Thoracic aorta (tissue), 2 donors: Measurements from ENCODE around the gene RNF26. TPM values are rescaled to one million over a fixed set of nuclear protein-coding genes. Genes with fewer than 3 reads are reported as not detected.

Experiments
- ATAC-seq: fragments of 150-250 bp; one replicate; pipeline ENCODE4 v1.8.0; 2017; ENCODE audit warnings: low read depth; ENCODE audit not compliant: insufficient number of reproducible peaks, low FRiP score
- DNase-seq: peaks from one replicate; pipeline ENCODE4 v3.0.0-alpha.2; 2020; ENCODE audit warnings: low spot score
- H3K27ac ChIP-seq, 2 donors: fragments of 200-600 bp; sonication (generic); 1 replicate in 1 of 2; 2 replicates in 1 of 2; pipeline ENCODE4 v1.5.1; 2016; ENCODE audit warnings: mild to moderate bottlenecking in 2 of 2, moderate library complexity in 2 of 2
- H3K27me3 ChIP-seq: fragments of 200-600 bp; sonication (generic); replicated peaks from 2 replicates; pipeline ENCODE4 v1.6.0; 2016; ENCODE audit warnings: mild to moderate bottlenecking; ENCODE audit not compliant: insufficient read depth
- H3K36me3 ChIP-seq: fragments of 200-600 bp; sonication (generic); one replicate; pipeline ENCODE4 v1.5.1; 2016
- H3K4me1 ChIP-seq, 2 donors: fragments of 200-600 bp; sonication (generic); 1 replicate in 1 of 2; 2 replicates in 1 of 2; pipeline versions ENCODE4 v1.5.1 to v1.6.0; 2016; ENCODE audit warnings: low read depth in 2 of 2, mild to moderate bottlenecking in 1 of 2; ENCODE audit not compliant: control insufficient read depth in 1 of 2
- H3K4me3 ChIP-seq: fragments of 200-600 bp; sonication (generic); 2 replicates; pipeline ENCODE4 v1.5.1; 2016; ENCODE audit warnings: mild to moderate bottlenecking
- H3K9me3 ChIP-seq: fragments of 200-600 bp; sonication (generic); 2 replicates; pipeline ENCODE4 v1.5.1; 2016
- total RNA-seq, 2 donors: library from RNA; depleted of rRNA; stranded (reverse); fragments of >200 nt; gene quantifications; one replicate each; pipeline versions ENCODE4 v1.1.0 to v1.2.3, GENCODE V29; 2016
- TF ChIP-seq, protein P1 (sequence below): fragments of 200-600 bp; sonication (generic); IDR thresholded peaks from one replicate; pipeline ENCODE4 v1.5.1; 2019; ENCODE audit warnings: antibody characterized with exemption

The RNF26 gene
- total RNA-seq, 2 donors from 2014 or later = 11.0 to 12.1 TPM

DNA sequence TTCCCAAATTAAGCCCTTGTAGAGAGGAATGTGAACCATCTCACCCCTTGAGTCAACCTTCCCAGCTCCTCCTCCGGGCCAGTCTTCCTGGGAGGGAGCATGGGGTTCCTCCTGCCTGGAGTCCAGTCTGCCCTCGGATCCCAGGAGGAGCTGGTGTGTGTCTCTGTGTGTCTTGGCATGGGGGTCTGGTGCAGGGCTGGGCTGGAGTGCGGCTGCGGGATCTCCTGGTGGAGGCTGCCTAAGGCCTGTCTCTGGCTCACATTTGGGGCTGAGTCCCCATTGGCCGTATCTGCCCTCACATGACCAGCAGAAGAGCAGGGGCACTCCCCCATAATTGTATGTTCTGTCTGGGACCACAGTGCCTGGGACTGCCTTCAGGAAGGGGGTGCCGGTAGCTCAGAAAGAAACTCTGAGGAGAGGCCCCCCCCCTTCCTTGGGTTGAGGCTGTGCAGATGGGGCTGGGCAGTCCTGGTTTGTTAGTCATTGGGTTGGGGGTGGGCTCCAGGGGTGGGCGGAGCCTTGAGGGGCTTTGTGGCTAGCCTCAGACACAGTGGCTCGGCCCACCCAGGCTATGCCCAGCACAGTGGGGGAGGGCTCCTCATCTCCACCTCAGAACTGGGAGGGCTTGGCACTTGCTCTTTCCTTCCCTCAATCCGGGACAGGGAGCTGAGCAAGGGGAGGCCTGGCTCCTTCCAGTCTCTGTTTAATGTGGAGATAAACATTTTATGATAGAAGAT is 3.4 kb downstream of the RNF26 start:
- ATAC-seq (no peak), DNase-seq (no peak)
- H3K27ac ChIP-seq = no peak overlapping the region
- TF ChIP-seq, protein P1, sequence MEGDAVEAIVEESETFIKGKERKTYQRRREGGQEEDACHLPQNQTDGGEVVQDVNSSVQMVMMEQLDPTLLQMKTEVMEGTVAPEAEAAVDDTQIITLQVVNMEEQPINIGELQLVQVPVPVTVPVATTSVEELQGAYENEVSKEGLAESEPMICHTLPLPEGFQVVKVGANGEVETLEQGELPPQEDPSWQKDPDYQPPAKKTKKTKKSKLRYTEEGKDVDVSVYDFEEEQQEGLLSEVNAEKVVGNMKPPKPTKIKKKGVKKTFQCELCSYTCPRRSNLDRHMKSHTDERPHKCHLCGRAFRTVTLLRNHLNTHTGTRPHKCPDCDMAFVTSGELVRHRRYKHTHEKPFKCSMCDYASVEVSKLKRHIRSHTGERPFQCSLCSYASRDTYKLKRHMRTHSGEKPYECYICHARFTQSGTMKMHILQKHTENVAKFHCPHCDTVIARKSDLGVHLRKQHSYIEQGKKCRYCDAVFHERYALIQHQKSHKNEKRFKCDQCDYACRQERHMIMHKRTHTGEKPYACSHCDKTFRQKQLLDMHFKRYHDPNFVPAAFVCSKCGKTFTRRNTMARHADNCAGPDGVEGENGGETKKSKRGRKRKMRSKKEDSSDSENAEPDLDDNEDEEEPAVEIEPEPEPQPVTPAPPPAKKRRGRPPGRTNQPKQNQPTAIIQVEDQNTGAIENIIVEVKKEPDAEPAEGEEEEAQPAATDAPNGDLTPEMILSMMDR = no peak
- peaks cover 22 to 59% of the 10 kb centered on the region in 2 donors for H3K4me1 ChIP-seq
- H3K4me3 ChIP-seq = peak overlapping the region; percentile 91
- no peaks in the 10 kb centered on the region for H3K36me3 ChIP-seq
- H3K27me3 ChIP-seq = no peaks in the 10 kb centered on the region
- H3K9me3 ChIP-seq = no peaks in the 10 kb centered on the region

DNA sequence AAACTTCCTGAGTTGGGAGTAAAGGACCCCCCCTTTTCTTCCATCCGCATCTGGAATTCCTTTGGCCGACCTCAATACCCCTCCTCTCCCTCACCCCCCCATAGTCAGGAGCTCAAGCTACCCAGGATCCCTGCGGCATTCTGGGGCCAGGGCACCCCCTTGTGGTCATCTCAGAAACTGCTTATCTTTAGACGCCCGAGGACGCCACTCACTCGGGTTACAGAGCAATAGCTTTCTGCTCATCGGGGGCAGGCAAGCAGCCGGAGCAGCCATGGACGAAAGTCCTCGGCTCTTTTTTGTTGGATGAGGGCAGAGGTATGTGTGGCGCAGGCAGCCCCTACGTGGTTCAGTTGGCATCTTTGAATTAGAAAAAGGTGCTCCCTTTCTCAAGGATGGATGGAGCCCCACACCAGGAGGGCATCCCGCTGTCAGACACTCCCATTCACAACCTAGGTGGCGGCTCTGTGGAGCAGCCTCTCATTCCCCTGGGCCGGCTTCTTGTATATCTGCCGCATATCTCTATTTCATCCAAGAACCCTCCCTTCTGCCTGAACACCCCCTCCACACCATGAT is 4.1 kb downstream of the RNF26 start:
- H3K4me1 ChIP-seq = peaks cover 22 to 59% of the 10 kb centered on the region in 2 donors
- H3K4me3 ChIP-seq = peak overlapping the region; percentile 91
- no peaks in the 10 kb centered on the region for H3K9me3 ChIP-seq
- no peak for ATAC-seq
- TF ChIP-seq, protein P1 = peak; percentile 84
- no peaks in the 10 kb centered on the region for H3K27me3 ChIP-seq
- DNase-seq = no peak
- peak overlapping the region in 1 of 2 donors; percentile 95 for H3K27ac ChIP-seq
- no peaks in the 10 kb centered on the region for H3K36me3 ChIP-seq

DNA sequence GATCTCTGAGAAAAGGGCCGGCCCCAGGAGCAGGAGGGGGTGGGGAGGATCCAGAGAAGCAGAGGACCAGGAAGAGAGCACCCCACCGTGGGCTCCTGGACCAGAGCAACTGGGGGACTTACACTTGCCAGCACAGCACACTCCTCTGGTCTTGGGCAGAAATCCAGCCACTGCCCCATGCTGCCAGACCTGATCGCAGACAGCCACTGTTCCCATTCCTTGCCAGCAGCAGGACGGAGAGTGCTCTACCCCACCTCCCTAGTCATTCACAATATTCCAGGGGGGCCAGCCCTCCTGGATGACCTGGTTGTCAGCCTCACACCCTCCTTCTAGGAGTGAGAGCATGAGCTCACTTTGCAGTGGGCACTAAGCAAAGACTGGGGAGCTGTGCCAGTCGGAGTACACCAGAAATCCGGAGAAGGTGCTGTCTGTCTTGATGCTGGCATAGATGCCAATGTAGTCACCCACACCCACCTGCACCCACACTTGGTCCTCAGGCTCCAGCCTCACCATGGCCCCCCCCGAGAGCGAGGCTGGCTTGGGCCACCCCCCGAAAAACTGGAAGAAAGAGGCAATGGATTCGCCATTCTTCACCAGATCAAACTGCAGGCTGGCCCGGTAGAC is 4.8 kb downstream of the RNF26 start:
- Histone ChIP-seq H3K9me3 (no peaks in the 10 kb centered on the region), H3K36me3 (no peaks in the 10 kb centered on the region), H3K27ac (peak overlapping the region in 1 of 2 donors; percentile 95), H3K4me1 (peaks cover 22 to 59% of the 10 kb centered on the region in 2 donors), H3K27me3 (no peaks in the 10 kb centered on the region), H3K4me3 (peak overlapping the region; percentile 91)
- TF ChIP-seq, protein P1 = no peak
- ATAC-seq (no peak), DNase-seq (no peak)

DNA sequence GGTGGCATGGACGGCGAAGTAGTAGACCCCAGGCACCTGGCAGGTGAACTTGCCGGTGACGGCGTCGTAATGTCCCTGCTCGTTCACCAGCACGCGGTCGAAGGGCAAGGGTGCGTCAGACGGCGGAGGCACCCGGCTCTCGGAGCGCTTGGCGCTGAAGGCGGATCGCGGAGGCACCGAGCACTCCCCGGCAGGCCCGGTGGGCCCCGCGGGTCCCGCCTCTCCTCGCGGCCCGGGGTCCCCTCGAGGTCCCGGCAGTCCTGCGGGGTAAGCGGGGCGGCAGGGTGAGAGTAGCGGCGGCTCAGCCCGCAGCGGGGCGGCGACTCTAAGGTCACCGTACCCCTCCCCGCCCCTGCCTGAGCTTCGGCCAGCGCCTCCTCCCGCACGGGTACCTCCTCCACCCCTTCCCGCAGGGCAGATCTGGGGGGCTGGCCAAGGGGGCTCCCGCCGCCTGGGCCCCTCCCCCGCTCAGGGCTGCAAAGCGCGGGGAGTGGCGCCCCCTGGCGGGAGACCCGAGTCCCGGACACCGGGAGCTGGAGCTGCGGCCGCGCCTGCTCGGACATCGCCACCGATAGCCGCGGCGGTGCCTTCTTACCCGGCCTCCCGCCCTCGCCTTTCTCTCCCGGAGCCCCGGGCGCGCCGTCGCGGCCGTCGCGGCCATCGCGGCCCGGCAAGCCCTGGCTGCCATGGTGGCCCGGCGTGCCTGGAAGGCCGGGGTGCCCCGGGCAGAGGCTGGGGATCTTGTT is 5.4 kb downstream of the RNF26 start:
- no peaks in the 10 kb centered on the region for H3K36me3 ChIP-seq

More for the DNA sequence above, 5.4 kb downstream of the RNF26 start:
- Histone ChIP-seq H3K4me1 (peaks cover 22 to 58% of the 10 kb centered on the region in 2 donors), H3K27me3 (no peaks in the 10 kb centered on the region), H3K9me3 (no peaks in the 10 kb centered on the region), H3K4me3 (peak overlapping the region; percentile 91), H3K27ac (peak overlapping the region; percentile 70 to 95)
- no peak for DNase-seq
- ATAC-seq = peak; percentile 43
- TF ChIP-seq, protein P1 = peak; percentile 91
